Tibial nerve (tissue), 3 donors: ENCODE data around the gene VGLL4.

Experiments
- CTCF ChIP-seq, 5 experiments: fragments of 200-600 bp in 3 of 5; fragments of 450-650 bp in 2 of 5; sonication (generic) in 3 of 5; IDR thresholded peaks; one replicate each; pipeline ENCODE4 v1.5.1; 2016 to 2019; ENCODE audit warnings: antibody characterized with exemption in 5 of 5, mild to moderate bottlenecking in 3 of 5, moderate library complexity in 2 of 5
- POLR2A ChIP-seq, 2 donors: fragments of 450-650 bp; IDR thresholded peaks; one replicate each; pipeline ENCODE4 v1.6.1; 2017; ENCODE audit warnings: antibody characterized with exemption in 2 of 2, mild to moderate bottlenecking in 2 of 2, moderate library complexity in 2 of 2

GRCh38 chr3:11554236-11554610, 89.5 kb downstream of the VGLL4 start:
- TF ChIP-seq CTCF (IDR thresholded peaks at IDR 0.05) (no peak), POLR2A (IDR thresholded peaks at IDR 0.05) (no peak)
